SU-DHL-6 (cell line): ENCODE measurements around the gene CHRNA4.

Experiments used
- EZH2phosphoT487 ChIP-seq: fragments of 200-600 bp; sonication (generic), shearing (Covaris generic); conservative IDR thresholded peaks from 2 replicates; pipeline ENCODE4 v1.6.1; 2018; ENCODE audit warnings: mild to moderate bottlenecking, antibody characterized with exemption, low read length, moderate library complexity, mixed read lengths
- TF ChIP-seq, protein P1 (sequence below): fragments of 200-600 bp; sonication (generic); IDR thresholded peaks from one replicate; pipeline ENCODE4 v1.5.1; 2017; ENCODE audit warnings: antibody characterized with exemption, mild to moderate bottlenecking, low read length, moderate library complexity; ENCODE audit not compliant: insufficient read depth, poor library complexity, severe bottlenecking

GRCh38 chr20:63387917-63388316, 26.8 kb upstream of the CHRNA4 start:
- TF ChIP-seq, protein P1, sequence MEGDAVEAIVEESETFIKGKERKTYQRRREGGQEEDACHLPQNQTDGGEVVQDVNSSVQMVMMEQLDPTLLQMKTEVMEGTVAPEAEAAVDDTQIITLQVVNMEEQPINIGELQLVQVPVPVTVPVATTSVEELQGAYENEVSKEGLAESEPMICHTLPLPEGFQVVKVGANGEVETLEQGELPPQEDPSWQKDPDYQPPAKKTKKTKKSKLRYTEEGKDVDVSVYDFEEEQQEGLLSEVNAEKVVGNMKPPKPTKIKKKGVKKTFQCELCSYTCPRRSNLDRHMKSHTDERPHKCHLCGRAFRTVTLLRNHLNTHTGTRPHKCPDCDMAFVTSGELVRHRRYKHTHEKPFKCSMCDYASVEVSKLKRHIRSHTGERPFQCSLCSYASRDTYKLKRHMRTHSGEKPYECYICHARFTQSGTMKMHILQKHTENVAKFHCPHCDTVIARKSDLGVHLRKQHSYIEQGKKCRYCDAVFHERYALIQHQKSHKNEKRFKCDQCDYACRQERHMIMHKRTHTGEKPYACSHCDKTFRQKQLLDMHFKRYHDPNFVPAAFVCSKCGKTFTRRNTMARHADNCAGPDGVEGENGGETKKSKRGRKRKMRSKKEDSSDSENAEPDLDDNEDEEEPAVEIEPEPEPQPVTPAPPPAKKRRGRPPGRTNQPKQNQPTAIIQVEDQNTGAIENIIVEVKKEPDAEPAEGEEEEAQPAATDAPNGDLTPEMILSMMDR, result no peak
- TF ChIP-seq EZH2phosphoT487, result no peak
